Measurements from ENCODE around the gene TBCD.

Gene TBCD

DNA sequence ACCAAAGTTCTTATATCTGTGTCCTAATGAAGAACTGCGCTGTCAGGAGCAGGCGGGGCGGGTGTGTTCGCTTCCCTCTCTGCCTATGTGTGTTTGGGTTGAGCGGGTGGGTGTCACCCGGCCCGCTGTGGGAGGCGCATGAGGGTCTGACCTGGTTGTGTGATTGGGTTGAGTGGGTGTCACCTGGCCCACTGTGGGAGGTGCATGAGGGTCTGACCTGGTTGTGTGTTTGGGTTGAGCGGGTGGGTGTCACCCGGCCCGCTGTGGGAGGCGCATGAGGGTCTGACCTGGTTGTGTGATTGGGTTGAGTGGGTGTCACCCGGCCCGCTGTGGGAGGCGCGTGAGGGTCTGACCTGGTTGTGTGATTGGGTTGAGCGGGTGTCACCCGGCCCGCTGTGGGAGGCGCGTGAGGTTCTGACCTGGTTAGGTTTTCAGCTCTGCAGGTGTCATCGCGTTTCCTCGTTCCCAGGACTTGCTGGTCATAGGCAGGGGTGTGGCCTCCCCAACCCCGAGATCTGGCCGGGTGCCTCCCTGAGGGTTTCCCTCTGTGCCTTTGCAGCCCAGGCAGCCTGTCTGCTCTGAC, 157.5 kb downstream of the TBCD start:
- DNase-seq = peak; percentile 70

DNA sequence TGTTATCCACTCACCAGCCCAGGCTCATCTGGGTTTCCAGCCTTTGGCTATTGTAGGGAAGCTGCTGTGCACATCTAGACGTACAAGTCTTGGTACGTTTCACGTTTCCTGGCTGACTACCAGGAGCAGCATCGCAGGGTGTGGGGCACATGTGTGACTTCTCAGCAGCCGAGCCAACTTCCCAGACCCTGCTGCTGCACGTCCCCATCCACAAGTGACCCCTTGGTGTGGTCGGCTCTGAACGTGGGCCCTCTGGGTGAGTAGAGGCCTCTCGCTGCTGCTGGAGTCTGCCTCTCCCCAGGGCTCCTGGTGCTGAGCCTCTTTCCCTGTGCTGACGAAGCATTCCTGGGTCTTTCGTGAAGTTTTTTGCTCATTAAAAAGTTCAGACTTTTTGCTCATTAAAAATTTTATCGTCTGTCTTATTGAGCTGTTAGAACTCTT, 158.2 kb downstream of the TBCD start:
- DNase-seq = no peak

DNA sequence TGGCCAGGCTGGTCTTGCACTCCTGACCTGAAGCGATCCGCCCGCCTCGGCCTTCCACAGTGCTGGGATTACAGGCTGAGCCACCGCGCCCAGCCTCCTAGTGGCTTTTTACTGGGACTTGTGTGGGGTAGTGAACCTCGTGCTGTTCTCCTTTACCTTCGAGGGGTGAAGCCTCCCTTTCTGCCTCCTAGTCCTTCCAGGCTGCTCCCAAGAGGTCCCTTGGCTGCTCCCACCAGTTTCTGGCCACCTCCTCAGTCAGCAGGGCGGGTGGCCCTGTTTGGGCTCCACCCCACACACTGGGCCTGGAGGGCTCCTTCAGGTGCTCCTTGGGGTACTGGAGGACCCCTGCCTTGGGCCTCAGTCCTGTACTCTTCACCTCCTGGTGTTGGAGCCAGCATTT, 158.9 kb downstream of the TBCD start:
- no peak for DNase-seq

DNA sequence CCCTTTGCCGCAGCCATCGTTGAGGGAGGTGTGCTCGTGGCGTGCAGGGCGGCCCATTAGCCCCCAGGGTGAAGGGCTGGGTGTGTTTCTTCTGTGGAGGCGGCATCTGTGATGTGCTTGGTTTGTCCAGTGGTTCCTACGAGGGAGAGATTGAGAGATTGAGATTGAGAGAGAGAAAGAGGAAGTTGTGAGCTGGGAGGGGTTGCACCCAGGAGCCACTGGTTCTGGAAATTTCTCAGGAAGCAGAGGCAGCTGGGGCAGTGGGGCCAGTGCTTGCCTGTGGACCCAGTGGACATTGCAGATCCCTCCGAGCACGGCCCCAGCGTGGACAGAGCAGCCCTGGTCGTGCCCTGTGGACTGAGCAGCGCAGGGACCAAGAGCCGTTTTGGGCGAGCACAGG, 160.0 kb downstream of the TBCD start:
- DNase-seq = no peak

DNA sequence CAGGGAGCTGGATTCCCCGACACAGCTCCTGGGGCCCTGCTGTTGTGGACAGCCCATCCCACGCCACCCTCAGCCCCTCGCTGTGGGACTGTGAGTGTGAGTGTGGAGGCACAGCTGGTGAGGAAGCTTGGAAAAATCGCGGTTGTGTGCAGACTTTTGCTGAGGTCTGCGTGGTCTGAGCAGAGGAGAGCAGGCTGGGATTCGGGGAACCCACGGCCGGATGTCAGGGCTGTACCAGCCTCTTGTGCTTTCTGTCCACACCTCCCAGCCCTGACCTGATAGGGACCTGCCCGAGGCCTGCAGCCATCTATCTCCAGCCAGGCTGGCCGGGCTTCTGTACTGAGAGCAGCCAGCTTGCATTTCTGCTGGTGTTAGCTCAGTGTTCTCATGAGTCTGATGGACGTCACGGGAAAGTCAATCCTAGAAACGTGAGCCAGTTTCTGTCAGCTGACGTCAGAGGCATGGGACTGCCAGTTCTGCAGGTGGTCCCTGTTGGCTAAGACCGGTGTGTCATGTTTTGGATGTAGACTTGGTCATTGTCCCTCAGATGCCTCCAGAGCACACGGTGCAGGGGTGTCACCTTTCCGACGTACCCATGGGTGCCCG, 160.7 kb downstream of the TBCD start:
- DNase-seq = no peak

DNA sequence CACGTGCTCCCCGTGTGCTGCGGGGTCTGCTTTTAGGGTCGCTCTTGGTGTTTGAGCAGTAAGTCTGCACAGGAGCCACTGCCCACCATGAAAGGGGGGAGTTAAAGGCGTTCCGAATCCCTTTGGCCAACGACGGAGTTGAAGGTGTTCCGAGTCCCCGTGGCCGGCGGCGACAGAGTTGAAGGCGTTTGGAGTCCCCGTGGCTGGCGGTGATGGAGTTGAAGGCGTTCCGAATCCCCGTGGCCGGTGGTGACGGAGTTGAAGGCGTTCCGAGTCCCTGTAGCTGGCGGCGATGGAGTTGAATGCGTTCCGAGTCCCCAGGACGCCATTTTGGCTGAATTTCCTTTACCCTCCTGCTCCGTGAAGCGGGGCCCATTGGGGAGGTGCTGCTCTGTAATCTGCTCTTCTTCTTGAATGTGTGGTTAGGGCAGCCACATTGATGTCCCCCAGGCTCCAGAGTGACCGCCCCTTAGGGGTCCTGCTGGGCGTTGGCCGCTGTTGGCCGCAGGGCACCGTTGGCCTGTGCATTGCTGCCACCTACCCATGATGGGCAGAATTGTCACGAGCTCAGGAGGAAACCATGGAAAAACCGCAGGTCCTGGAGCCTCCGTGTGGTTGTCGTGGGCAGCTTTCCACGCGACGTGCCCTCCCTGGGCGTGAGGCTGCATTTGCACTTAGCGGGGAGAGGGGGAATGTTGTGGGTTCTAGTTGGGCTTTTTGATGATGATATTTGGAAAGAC, 161.6 kb downstream of the TBCD start:
- DNase-seq = no peak

DNA sequence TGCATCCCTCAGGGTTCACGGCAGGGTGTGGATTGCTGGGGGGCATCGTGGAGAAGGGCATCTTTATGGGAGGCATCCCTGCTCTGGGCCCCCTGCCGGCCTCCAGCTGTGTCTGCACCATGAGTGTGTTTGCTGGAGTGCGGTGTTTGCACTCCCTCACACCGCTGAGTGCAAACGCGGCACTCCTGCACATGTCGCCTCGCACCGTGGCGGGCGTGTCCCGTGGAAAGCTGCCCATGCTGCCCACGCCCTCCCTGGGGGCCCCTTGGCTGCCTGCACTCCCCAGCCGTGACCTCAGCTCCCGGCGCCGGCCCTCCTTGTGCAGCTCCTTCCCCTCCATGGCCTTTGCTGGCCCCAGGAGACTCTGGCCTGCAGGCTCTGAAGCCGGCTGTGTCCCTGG, 162.5 kb downstream of the TBCD start:
- no peak for DNase-seq

DNA sequence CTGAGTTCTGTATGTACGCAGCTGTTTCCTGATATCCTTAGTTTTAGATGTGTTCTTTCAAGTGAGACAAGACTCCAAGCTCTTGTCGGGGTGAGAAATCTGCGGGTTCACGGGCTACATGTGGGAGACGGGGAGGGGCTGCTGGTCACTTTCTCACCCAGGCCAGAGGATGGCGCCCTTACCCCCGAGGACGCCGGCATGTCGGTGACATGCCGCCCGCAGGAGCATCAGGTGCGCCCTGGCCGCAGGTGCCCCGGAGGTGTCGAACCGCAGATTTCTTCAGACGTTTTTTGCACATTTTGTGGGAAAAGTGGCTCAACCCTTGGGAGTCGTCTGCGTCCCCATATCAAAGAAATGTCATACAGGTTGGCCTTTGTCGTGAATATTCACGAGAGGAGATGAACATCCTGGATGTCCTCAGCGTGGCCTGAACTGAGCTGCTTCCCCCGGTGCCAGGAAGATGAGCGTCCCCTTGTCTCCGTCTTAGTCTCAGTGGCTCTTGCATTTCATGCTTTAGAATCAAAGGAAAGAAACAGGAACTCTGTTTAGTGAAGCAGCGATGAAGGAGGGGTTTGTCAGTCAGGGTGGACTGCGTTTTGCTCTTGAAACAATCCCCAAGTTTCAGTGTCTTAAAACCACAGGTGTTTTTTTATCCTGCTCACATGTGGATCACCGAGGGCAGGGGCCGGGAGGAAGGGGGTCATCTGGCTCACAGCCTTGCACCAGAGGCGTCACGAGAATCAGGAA, 163.3 kb downstream of the TBCD start:
- DNase-seq = no peak

DNA sequence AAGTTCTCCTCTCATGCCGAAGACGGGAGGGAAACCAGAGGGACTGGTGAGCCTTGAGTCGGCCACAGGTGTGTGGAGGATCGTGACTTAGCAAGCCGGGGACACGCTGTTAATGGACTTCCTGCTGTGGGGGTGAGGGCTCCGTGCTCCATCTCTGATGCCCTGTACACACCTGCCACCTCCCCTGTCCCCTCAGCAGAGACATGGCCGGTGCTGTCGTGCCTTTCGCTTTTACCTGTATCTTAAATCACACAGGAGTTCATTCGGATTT, 163.8 kb downstream of the TBCD start:
- DNase-seq = no peak

DNA sequence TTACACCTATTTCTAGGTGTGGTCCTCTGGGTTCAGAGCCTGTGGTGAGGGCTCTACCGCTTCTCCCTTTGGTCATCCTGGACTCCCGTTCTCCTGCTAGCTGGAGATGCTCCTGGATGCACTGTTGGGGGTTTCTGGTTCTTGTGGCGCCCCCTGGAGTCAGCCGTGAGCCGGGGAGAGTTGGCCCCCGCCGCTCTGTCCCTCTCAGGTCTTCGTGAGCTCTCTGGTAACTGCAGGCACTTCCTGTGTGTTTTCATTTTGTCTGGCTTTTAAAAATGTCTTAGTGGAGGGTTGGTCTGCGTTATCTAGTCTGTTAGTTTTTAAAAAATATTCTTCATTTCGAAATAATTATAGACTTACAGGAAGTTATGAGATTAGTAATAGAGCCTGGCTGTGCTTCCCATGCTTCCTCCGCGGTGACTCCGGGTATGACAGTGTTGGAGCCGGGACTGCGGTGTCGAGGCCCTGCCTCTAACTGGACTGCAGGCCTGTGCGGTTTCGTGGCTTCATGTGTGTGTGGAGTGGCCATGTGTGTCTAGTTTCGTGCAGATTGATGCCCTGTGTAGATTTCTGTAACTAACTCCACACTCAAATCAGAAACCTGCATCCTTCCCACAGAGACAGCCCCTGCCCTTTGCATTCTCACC, 166.0 kb downstream of the TBCD start:
- DNase-seq = peak; percentile 74

DNA sequence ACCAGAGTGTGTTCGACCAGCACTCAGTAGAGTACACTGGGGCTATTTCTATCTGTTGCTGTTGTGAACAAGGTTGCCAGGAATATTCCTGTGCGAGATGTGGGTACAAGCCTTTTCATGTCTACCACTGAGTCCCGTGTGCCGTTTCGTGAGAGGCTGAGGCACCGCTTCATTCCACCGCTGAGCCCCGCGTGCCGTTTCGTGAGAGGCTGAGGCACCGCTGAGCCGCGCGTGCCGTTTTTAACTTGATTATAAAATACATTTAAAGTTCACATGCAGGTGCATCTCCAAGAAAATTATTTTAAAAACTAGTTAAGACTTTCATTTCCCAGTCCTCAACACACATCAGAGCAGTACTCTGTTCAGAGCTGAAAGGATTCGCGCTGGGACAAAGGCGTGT, 166.6 kb downstream of the TBCD start:
- no peak for DNase-seq

DNA sequence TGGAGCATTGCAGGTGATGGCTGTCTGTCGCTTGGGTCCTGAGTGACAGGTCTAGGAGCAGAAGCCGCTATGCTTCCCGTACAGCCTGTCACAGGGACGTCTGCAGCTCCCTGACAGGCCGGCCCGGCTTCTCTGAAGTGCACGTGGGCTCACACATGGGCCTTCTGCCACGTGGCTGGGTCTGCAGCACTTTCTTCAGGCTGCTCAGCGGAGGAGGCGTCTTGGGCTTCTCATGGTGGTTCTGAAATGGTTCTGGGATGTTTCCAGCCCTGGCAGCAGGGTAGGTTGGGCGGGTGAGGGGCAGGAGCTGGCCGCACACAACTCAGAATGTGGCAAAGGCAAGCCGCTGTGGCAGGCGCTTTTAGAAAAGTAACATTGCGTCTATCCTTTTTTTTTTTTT, 168.3 kb downstream of the TBCD start:
- DNase-seq = no peak

DNA sequence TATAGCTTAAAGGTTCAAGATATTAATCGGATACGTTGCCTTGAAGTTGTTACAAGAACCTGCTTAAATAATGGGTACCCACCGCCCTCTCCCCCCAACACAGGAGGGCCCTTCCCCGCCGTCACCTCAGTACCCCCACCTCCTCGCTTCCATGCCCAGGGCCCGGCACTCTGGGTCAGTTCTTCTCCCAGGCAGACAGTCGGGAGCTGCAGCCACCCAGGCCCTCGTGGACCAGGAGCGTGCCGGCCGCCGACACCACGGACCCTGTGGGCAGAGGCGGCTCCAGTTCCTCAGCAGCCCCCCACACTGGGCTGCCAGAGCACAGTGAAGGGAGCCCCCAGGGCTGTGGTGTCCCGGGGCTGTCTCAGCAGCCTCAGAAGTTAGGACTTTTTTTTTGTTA, 168.8 kb downstream of the TBCD start:
- DNase-seq = no peak

DNA sequence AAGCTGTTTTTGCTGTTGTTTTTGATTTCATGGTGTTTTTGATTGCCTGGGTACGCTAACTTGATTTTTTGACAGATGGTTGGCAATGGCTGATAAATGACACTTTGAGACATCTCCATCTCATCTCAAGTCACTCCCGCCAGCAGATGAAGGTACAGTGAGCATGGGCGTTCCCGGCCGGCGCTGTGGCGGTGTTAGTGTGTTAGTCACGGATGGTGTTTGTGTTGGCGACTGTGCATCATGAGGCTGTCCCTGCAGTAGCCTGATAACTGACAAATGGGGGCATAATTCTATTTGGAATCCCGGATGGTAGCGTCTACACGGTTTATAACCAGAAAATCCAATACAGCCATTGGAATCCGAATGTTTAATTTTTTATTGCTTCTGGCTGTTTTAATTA, 169.6 kb downstream of the TBCD start:
- DNase-seq = no peak

DNA sequence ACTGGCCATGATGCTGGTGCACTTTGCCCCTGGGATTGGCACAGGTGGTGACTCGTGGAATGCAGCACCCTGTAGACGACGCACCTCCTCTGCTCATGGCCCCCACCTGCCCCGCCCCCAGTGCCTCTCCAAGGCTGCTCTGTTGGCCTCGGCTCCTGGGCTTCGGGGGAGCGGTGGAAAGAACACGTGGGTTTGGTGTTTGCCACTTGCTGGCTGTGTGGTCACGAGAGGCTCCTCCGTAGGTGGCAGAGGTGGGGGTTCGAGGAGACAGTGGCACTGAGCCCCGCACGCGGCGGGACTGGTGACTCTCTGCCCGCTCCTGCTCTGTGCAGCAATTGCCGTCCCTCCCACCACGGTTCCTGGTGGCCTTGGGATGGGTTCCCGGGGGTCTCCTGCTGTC, 170.8 kb downstream of the TBCD start:
- no peak for DNase-seq

DNA sequence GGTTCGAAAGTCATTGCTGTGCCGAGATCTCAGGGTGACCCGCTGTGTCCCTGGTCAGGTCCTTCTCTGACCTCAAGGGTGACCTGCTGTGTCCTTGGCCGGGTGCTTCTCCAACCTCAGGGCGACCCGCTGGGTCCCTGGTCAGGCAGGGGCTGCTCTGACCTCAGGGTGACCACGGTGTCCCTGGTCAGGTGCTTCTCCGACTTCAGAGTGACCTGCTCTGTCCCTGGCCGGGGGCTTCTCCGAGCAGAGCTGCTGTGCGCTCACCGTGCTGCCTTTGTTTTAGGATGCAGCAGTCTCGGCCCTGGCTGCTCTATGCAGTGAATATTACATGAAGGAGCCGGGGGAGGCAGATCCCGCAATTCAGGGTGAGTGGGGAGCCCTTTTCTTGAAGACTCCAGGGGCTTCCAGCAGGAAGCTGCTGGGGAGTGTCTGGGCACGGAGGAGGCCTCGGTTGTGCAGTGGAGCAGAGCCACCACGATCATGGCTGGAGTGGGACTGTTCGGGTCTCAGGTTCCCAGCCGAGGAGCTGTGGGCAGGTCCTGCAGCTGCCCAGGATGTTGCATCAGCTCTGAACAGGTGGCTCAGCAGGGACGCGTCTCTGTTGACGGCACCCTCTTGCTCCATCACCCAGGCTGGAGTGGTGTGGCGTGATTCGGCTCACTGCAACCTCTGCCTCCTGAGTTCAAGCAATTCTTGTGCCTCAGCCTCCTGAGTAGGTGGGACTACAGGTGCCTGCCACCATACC, 171.7 kb downstream of the TBCD start:
- DNase-seq = no peak

DNA sequence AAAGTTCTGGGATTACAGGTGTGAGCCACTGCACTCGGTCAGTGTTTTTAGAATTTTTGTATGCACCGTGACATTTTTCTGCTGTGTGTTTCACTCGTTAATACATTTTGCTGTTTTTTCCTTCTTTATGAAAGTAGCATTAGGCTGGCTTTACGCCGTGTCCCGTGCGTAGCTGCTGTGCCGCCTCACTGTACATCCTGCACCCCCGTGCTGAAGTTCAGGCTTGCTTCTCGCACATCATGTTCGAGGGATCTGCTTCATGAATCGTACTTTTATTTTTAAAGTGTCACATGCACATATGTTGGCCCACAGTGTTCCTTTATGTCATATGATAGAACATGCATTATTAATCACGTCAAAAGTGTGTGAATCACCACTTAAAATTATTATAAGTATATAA, 172.3 kb downstream of the TBCD start:
- DNase-seq = no peak

DNA sequence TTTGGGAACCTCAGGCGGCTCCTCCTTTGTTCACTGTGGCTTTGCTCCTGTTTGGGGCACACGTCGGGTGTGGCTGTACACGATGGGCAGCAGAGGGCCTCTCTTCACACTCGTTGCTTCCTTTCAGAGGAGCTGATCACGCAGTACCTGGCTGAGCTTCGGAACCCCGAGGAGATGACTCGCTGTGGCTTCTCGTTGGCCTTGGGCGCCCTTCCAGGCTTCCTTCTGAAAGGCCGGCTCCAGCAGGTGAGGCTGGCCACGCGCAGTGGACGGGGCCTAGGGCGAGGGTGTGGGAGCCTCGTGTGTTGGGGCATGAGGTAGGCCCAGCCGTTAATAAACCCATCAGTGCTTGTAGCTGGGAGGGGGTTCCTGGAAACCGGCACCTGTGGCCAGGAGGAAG, 172.9 kb downstream of the TBCD start:
- DNase-seq = no peak

DNA sequence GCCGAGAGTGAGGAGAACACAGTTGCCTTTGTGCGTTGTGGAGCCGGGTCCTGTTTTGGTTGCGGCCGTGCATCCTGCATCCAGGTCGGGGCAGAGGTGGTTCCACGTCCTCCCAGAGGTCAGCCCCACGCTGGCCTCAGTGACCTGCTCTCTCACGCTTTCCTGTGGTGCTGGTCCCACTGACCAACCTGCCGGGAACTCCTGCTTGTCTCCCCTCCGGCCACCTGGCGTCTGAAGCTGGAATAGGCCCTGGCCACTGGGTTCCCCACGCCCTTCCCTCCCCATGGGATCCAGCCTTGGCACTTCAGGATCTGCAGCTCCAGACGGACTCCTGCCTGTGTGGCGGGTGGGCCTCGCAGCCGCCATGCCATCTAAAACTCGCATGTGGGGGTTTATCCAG, 173.5 kb downstream of the TBCD start:
- DNase-seq = no peak

DNA sequence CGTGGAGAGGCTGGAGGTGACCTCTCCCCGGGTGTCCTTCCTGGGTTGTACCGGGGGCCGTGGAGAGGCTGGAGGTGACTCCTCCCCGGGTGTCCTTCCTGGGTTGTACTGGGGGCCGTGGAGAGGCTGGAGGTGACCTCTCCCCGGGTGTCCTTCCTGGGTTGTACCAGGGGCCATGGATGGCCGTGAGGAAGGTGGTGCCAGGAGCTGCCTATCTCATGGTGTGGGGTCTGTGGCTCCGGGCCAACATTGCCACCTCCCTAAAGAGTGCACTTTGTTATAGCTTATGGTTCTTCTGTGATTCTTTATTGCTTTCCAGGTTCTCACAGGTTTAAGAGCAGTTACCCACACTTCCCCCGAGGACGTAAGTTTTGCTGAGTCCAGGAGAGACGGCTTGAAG, 174.2 kb downstream of the TBCD start:
- no peak for DNase-seq

DNA sequence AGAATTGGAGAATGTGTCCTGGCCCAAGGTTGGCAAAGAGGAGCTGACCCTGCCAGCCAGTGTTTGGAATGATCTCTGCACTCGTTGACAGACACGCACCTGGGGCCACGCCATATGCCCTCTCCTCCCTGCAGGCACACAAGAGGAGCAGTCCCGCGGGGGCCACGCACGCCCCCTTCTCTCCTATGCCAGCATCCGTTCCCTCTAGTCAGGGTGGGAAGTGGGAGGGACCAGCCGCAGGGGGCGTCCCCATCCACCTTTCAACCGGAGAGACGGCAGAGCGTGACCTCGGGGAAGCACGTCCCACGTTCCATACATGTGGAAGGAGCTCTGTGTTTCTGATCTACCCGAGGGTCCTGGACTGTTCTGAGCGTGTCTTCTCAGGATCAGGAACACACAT, 174.9 kb downstream of the TBCD start:
- no peak for DNase-seq

DNA sequence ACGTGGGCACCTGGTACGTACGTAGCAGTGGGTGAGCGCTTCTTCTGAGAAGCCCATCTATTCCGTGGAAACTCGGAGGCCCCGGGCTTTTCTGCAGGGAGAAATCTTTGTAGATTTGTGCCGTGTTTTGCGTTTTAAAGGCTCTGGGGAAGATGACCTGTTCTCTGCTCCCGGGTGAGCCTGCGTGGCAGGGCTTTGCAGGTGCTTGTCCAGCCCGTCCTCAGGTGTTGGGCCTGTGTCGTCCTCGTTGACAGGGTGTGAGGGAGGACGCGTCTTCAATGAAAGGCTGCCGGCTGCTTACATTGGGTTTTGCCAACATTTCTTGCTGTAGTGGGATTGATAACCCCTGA, 175.4 kb downstream of the TBCD start:
- no peak for DNase-seq
